ENCODE data around the gene MCC.

MCC gene

GRCh38 chr5:113240951-113241726 lies 247.1 kb downstream of the MCC start:
- no peak for DNase-seq

- no peak for DNase-seq
Measured at GRCh38 chr5:113240032-113240431, 248.2 kb downstream of the MCC start.

- DNase-seq = no peak
Measured at GRCh38 chr5:113237893-113238292, 250.4 kb downstream of the MCC start.

GRCh38 chr5:113236536-113237288 lies 251.5 kb downstream of the MCC start:
- no peak for DNase-seq

- no peak for DNase-seq
Measured at GRCh38 chr5:113235884-113236283, 252.4 kb downstream of the MCC start.

- no peak for DNase-seq
Measured at GRCh38 chr5:113234546-113234945, 253.7 kb downstream of the MCC start.

- no peak for DNase-seq
Measured at GRCh38 chr5:113233606-113234005, 254.6 kb downstream of the MCC start.

GRCh38 chr5:113232667-113233066 lies 255.6 kb downstream of the MCC start:
- DNase-seq = no peak

- no peak for DNase-seq
Measured at GRCh38 chr5:113232221-113232620, 256.0 kb downstream of the MCC start.

- DNase-seq = no peak
Measured at GRCh38 chr5:113231653-113232000, 256.6 kb downstream of the MCC start.

GRCh38 chr5:113230711-113231652 lies 257.3 kb downstream of the MCC start:
- no peak for DNase-seq

- DNase-seq = no peak
Measured at GRCh38 chr5:113227798-113228197, 260.5 kb downstream of the MCC start.

GRCh38 chr5:113226116-113226736 lies 262.0 kb downstream of the MCC start:
- DNase-seq = no peak

- DNase-seq = no peak
Measured at GRCh38 chr5:113225259-113225658, 263.0 kb downstream of the MCC start.

GRCh38 chr5:113224605-113225065 lies 263.6 kb downstream of the MCC start:
- DNase-seq = no peak

GRCh38 chr5:113223831-113224604 lies 264.2 kb downstream of the MCC start:
- no peak for DNase-seq

- DNase-seq = no peak
Measured at GRCh38 chr5:113223315-113223714, 264.9 kb downstream of the MCC start.

- DNase-seq = no peak
Measured at GRCh38 chr5:113221294-113222176, 266.7 kb downstream of the MCC start.

GRCh38 chr5:113219695-113220094 lies 268.6 kb downstream of the MCC start:
- DNase-seq = no peak

GRCh38 chr5:113218906-113219517 lies 269.2 kb downstream of the MCC start:
- no peak for DNase-seq
